NCI-H187 (cell line): ENCODE results near the gene S100A13.
"Not testable (repeated sequence)": the region's sequence is repeated elsewhere in the genome, so short reads cannot be mapped to it uniquely, and the experiment has no call there.

Experiments
- DNase-seq, 2 experiments: peaks; one replicate each; lab custom pipeline; 2025; lab: John Stamatoyannopoulos, UW

Gene S100A13

GRCh38 chr1:153602749-153603148, 24.6 kb downstream of the S100A13 start:
- no peak for DNase-seq

- no peak for DNase-seq
These were observed 27.5 kb downstream of the S100A13 start for GRCh38 chr1:153599847-153600246.

GRCh38 chr1:153598309-153599172, 28.8 kb downstream of the S100A13 start:
- DNase-seq: no peak

GRCh38 chr1:153597206-153597605, 30.1 kb downstream of the S100A13 start:
- DNase-seq: no peak

- DNase-seq: no peak
These were observed 34.6 kb downstream of the S100A13 start for GRCh38 chr1:153592748-153593147.

GRCh38 chr1:153588482-153588881, 38.8 kb downstream of the S100A13 start:
- DNase-seq: no peak

- DNase-seq: not testable (repeated sequence)
These were observed 39.3 kb downstream of the S100A13 start for GRCh38 chr1:153588033-153588432.

- DNase-seq: no peak
These were observed 40.0 kb downstream of the S100A13 start for GRCh38 chr1:153587314-153587713.

- no peak for DNase-seq
These were observed 41.0 kb downstream of the S100A13 start for GRCh38 chr1:153586347-153586746.

GRCh38 chr1:153585006-153585405, 42.3 kb downstream of the S100A13 start:
- DNase-seq: no peak

- DNase-seq: no peak
These were observed 43.3 kb downstream of the S100A13 start for GRCh38 chr1:153583976-153584375.

GRCh38 chr1:153583514-153583913, 43.8 kb downstream of the S100A13 start:
- not testable (repeated sequence) for DNase-seq

GRCh38 chr1:153582836-153583235, 44.5 kb downstream of the S100A13 start:
- not testable (repeated sequence) for DNase-seq

GRCh38 chr1:153578936-153579335, 48.4 kb downstream of the S100A13 start:
- no peak for DNase-seq

GRCh38 chr1:153578490-153578889, 48.8 kb downstream of the S100A13 start:
- DNase-seq: no peak

- no peak for DNase-seq
These were observed 49.7 kb downstream of the S100A13 start for GRCh38 chr1:153577624-153578051.

- no peak for DNase-seq
These were observed 50.2 kb downstream of the S100A13 start for GRCh38 chr1:153577138-153577537.

GRCh38 chr1:153575497-153575896, 51.8 kb downstream of the S100A13 start:
- DNase-seq: not testable (repeated sequence)

GRCh38 chr1:153575081-153575491, 52.2 kb downstream of the S100A13 start:
- not testable (repeated sequence) for DNase-seq

GRCh38 chr1:153573351-153573750, 54.0 kb downstream of the S100A13 start:
- DNase-seq: no peak

- peak; percentile 33 to 49 for DNase-seq
These were observed 54.7 kb downstream of the S100A13 start for GRCh38 chr1:153572569-153573015.

- DNase-seq: no peak
These were observed 55.6 kb downstream of the S100A13 start for GRCh38 chr1:153571706-153572105.

GRCh38 chr1:153570874-153571273, 56.4 kb downstream of the S100A13 start:
- DNase-seq: no peak

- DNase-seq: no peak
These were observed 57.8 kb downstream of the S100A13 start for GRCh38 chr1:153569465-153569864.
